Activated CD8-positive, alpha-beta memory T cell treated with anti-CD3 and anti-CD28 coated beads, Interleukin-2, amount 50 U/mL, for 48 hours (primary cell): ENCODE data around the gene CADPS.
A peak's percentile ranks its signal among the peaks of the same experiment; 100 is the strongest.

Experiments
- DNase-seq: peaks from one replicate; pipeline ENCODE4 v3.0.0-alpha.2; 2020

Gene CADPS

GRCh38 chr3:62369476-62369743 is 505.8 kb downstream of the CADPS start:
- no peak for DNase-seq

GRCh38 chr3:62368705-62369475 is 506.3 kb downstream of the CADPS start:
- DNase-seq, result peak; percentile 54

- no peak for DNase-seq
Observed at GRCh38 chr3:62368290-62368704, 506.9 kb downstream of the CADPS start.

- no peak for DNase-seq
Observed at GRCh38 chr3:62367763-62368195, 507.4 kb downstream of the CADPS start.

GRCh38 chr3:62366126-62366484 is 509.1 kb downstream of the CADPS start:
- DNase-seq, result no peak

GRCh38 chr3:62365391-62366125 is 509.7 kb downstream of the CADPS start:
- no peak for DNase-seq

- DNase-seq, result no peak
Observed at GRCh38 chr3:62364191-62364590, 511.0 kb downstream of the CADPS start.

- no peak for DNase-seq
Observed at GRCh38 chr3:62363275-62363674, 511.9 kb downstream of the CADPS start.

GRCh38 chr3:62361824-62362223 is 513.4 kb downstream of the CADPS start:
- no peak for DNase-seq

- DNase-seq, result no peak
Observed at GRCh38 chr3:62361261-62361660, 514.0 kb downstream of the CADPS start.

- DNase-seq, result no peak
Observed at GRCh38 chr3:62359531-62359930, 515.7 kb downstream of the CADPS start.

- DNase-seq, result no peak
Observed at GRCh38 chr3:62356356-62356755, 518.9 kb downstream of the CADPS start.

- DNase-seq, result no peak
Observed at GRCh38 chr3:62355703-62356102, 519.5 kb downstream of the CADPS start.
